GM19035 (cell line): ENCODE results near the gene MBNL2.
A peak's percentile ranks its signal among the peaks of the same experiment; 100 is the strongest.
"Not testable (repeated sequence)": the region's sequence is repeated elsewhere in the genome, so short reads cannot be mapped to it uniquely, and the experiment has no call there.

Experiments
- ATAC-seq: cut with Tn5 transposase; IDR thresholded peaks from one replicate; pipeline ENCODE4 v1.9.1; 2021; ENCODE audit not compliant: unreplicated experiment

The MBNL2 gene

DNA sequence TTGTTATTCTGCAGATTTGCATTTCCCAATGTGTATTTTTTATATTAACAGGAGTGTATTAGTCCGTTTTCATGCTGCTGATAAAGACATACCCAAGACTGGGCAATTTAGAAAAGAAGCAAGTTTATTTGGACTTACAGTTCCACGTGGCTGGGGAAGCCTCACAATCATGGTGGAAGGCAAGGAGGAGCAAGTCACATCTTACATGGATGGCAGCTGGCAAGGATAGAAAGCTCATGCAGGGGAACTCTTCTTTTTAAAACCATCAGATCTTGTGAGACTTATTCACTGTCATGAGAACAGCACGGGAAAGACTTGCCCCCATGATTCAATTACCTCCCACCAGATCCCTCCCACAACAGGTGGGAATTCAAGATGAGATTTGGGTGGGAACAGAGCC lies 14.9 kb upstream of the MBNL2 start:
- not testable (repeated sequence) for ATAC-seq

DNA sequence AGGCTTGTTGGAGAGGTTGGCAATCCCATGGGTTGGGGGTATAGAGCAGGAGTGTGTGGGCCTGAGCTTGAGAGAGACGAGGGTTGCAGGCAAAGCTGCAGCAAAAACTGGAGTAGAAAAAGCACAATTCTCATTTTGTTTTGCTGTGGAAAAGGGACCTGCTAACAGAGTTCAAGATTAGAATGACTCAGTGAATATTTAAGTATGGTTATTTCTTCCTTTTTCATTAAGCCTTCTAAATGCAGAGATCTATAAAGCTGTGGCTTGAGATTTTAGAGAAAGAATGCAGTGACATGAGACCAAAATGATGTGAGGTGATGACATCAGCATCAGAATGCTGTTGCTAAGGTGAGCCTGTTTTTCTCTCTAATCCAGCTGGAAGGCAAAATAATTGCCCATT lies 10.8 kb upstream of the MBNL2 start:
- no peak for ATAC-seq

DNA sequence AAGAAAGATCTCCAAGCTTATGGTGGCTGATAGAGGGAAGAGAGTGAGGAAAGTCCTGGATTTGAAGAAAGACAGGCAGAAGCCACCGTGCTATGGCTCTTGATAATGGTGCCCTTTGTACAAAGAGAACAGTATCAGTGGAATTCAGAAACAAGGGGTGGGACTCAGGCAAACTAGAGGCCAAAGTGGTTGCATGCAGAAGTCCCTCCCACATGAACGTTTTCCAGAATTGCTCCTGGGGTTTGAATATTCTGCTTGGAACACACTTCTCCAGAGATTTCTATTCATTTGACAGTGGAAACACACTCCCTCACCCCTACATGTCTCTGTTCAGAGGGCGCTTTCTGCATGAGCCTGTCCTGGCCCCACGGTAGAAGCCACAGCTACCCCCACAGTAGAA lies 10.1 kb upstream of the MBNL2 start:
- no peak for ATAC-seq

DNA sequence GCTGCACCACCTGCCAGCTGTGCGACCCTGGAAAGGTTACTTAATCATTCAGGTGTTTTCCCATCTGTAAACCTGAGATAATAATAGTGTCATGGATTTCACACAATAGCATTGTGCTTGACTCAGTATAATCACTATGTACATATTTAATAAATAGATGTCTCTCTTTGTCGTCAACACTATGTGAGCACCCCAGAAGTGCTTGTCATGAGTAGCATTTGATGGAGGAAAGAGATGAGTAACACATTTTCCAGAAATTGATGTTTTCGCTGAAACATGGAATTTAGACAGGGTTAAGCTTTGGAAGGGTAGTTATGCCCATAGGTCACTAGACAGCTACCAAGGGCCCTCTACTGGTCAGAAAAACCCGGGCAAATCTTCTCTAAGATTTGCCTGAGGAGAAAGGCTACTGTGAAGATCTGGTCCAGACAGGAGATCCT lies 9.5 kb upstream of the MBNL2 start:
- ATAC-seq: no peak

DNA sequence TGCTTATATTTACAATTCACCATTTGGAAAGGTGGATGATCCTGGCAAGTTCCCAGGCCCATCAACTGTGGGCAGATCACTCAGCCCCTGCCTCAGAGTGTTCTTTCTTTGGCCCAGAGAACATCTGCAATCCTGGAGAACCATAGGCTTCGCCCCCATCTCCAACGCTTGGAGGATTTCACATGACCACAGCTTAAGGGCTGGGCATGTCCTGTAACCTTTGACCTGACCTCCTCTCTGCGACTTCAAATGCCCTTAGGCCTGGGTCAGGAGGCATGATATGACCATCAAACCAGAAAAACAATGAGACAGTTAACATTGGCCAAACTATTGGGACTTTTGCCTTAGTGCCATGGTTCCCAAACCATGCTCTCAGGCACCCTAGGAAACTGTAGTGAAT lies 7.2 kb upstream of the MBNL2 start:
- no peak for ATAC-seq

DNA sequence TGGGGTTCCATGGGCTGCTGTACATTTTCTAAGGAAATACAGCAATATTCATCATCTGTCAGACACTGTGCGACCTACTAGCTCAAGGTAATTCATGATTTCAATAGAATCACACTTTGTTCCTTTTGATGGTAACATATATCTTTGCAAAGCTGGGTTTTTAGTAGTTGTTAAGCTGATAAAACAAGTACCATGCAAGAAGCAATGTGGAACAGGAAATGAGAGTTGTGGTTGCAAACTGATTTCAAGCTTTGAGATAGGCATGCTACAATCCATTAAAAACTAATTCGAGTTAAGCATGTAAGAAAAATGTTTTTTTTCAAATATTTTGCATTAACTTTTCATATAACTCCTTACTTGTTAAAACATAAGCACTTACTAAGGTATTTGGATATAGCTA lies 6.8 kb upstream of the MBNL2 start:
- ATAC-seq: peak; percentile 59

DNA sequence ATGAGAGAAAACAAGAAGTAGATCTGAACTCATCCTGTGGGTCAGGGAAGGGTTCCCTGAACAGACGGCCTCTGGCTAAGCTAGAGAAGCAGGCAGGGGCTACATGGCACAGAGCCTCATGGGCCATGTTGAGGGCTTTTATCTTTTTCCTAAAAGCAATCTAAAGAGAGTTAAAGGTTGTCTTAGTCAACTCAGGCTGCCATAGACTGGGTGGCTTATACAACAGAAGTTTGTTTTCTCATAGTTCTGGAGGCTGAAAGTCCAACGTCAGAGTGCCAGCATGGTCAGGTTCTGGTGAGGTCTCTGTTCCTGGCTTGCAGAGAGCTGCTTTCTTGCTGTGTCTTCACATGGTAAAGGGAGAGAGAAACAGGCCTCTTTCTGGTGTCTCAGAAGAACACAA lies 2.9 kb upstream of the MBNL2 start:
- no peak for ATAC-seq

DNA sequence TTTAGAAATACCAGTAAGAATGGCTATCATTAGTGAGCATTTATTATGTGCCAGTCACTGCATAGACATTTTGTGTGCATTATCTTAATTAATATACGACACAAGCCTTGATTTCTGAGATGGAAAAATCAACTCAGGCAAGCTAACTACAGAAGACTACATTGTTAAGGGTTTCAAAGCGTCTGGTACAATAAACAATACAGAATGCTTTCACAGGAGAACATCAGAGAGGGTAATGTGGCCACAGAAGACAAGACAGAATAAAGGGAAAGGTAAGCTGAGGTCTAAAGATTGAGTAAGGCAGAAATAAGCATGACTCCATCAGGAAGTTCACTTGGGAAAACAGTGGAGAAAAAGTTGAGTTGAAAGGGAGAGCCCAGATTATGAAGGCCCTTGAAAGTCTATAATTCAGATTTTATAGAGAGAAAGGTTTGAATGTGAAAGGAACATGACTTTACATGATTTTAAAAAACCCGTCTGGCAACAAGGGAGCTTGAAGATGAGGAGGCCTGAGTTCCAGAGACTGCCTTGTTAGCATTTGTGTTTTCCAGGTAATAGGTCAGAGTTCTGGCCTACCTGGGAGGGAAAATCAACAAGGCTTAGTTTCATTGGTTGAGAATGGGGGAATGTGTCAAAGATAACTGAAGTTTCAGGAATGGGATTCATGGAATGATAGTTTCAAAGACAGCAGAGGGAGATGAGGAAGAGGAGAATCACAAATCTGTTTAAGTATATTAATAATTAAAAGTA lies 1.8 kb upstream of the MBNL2 start:
- no peak for ATAC-seq

DNA sequence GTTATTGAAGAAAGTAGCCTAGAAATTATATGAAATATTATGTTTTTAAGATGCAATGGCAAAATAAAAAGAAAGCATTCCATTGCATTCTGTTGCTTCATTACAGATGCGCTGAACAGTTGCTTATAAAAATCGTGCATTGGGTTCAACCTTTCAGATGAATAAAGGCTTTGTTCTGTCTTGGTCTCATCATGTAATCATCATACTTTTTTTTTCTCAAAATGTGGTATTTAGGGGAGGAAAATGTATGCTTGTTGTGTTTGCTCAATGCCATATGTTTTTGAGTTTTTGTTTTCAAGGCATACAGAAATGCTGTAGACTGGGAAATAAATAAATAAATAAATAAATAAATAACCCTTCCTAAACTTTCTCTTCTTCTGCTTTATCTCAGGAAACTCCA lies 1.1 kb upstream of the MBNL2 start:
- no peak for ATAC-seq

DNA sequence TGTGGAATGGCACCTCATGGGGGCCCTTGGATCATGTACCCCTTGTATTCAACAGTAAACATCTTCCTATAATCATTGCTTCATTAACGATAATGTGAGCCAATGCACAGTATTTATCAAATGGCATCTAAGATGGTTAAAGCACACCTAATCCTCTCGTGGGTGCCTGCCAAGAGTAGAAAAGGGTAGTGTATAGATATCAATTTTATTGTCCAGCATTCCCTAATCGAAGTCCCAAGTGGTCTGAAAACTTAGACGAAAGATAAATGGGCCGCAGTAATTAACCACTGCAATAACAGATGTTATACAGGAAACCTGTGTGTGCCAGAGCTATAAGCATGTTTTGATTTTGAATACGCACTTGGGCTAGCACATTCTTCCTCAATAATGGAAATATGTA lies 667 bp upstream of the MBNL2 start:
- ATAC-seq: no peak

DNA sequence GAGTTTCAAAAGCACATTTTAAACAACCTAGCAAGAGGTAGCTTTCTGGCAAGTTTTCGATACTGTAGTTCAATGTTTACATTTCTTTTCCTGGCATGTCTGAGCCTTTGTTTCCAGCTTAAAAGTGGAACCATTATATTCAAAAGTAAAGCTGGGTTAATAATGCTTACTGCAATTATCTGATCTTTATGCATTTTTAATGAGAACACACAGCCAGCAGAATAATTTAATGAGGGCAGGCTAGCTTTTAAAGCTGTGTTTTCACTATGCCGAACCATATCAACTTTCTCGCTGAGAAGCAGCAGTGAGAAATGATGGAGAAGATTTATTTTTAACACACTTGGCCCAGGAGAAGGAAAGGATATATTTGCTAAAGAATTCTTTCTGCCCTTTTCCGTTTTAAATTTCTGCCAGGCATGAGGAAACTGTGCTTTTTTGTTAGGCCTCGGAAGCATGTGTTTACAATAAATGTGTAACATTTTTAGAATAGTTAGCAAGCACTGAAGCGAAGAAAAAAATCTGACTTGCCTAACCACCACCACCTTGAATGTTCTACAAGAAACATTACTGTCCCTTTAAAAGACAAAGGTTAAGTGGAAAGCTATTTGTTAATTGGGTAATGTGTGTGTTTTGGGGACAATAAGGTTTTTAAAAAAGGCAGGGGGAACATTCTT lies 1.0 kb downstream of the MBNL2 start:
- ATAC-seq: peak; percentile 7

DNA sequence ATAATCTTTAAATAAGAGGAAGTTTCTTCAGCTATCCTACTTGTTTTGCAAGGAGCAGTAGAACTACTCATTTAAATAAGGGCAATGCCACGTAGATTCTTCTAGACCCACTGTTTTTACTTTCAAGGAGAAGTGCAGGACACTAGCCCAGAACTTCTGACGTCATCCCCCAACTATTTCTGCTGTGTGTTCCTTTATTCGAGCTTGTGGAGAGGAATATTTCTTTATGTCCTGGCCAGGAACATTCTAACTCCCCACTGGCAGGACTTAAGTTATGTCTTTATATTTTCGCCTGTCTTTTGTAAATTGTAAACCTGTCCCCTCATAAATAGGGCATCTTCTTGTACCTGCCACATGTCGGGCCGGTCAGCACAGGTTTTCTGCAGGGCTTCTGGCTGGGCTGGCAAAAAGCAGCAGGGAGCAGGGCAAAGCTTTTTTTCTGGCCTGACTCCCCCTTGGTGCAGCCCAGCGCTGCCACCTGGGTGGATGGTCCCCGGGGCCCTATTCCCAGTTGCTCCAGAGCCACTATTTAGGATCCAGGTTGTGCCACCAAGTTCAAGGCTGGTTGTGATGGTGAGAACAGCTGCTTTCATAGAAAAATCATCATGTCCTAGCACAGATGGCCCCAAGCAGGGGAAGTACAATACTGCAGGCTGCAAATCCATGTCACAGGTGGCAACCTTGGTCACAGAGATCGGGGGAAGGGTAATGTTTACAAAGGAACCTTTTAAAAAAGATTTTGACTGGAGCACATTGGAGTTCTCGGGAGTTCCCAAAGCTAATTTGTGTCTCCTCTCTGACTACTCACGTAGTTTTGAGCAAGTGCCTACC lies 1.8 kb downstream of the MBNL2 start:
- ATAC-seq: peak; percentile 20

DNA sequence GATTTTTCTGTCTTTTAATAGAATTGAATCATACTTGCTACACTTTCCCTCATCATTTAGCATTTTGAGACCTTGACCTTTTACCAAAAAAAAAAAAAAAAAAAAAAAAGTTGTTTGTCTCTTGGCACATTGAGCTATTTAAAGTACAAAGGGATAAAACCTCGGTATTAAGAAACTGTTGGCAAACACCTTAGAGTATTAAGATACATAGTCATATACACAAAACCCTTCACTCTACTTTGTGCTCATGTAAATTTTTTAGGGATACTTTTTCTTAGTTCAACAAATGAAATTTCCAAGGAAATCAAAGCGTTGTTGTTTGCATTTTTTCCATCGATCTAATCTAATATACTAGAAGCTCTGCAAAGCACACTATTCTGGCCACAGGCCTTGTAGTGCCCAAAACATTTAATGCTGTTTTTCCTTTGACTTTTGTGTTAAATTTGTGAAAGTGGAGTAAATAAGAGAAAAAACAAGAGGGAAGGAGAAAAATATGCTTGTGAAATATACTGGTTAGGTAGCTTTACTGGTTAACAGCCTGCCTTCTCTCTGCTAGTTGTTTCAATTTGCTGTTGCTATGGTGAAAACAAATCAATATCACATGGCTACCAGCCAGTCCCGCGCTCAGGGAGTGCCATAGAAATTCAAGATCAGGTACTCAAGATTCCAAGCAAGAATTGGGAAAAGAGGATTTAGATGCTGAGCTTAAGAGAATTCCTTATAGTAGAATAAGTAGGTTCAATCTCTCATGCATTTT lies 2.6 kb downstream of the MBNL2 start:
- ATAC-seq: no peak

DNA sequence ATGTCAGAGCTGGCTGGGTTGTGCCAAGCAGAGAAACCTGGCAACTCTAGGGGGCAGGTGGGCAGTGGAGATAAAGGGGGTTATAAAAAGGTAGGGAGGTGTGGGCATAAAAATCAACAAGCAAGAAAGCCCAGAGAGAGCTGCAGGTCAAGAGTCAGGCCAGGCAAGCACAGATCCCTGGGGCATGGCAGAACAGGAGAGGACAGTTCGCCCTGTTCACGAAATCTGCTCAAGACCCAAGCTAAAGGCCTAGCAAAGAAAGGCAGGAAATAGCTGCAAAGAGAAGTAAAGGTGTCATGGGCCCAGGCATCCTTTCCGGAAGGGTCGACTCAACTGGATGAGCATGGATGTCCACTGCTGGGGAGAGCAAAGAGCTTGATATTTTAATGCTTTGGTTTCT lies 3.4 kb downstream of the MBNL2 start:
- no peak for ATAC-seq

DNA sequence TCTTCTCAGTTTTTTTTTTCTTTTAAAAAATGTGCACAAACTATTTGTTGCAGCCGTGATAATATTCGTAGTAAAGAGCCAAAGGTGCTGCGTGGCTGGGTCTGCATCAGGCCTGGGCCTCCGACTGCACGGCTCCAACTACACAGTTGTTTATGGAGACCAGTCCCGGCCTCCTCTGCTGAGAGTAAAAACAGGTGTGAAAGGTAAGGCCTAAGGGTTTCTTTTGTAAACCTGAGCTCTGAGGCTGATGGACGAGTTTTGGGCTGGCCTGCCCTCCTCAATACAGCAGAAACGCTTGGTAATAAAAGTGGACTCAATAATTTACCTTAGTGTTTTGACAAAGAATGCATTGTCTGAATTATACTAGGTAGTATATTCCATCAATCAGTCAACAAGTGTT lies 3.9 kb downstream of the MBNL2 start:
- no peak for ATAC-seq

DNA sequence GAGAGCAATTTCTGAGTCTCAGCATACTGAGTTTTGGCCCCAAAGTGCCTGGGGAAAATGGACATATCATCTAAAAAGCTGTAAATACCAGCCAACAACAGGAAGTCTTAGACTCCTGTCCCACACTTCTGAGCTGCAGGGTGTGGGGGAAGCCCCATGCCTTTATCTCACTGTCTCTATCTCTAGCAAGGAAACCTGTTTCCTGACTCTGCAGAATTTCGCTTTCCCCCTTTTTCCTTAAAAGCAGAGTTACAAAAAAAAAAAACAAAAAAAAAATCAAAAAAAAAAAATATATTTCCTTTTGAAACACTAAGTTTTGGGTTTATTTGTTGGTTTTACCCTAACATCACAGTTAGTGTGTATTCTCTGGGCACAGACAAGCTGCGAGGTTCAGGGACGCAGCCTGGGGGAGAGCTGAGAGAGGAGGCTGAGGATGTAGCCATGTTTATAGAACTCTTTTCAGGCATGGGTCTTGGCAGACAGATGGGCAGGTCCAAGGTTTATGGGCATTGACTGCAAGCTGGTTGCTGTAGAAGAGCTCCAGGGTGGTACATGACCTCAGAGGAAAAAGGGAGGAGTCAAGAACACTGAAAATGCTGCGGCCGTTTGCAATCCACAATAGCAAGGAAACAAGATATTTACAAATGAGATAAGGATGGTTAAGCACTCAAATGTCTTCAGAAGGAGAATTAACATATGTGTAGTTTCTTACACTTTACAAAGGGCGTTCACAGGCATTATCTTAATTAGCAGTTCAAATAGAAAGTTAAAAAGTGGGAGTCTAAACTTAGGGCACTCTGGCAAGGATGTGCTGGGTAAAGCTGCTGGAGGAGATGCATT lies 4.9 kb downstream of the MBNL2 start:
- peak; percentile 42 for ATAC-seq

DNA sequence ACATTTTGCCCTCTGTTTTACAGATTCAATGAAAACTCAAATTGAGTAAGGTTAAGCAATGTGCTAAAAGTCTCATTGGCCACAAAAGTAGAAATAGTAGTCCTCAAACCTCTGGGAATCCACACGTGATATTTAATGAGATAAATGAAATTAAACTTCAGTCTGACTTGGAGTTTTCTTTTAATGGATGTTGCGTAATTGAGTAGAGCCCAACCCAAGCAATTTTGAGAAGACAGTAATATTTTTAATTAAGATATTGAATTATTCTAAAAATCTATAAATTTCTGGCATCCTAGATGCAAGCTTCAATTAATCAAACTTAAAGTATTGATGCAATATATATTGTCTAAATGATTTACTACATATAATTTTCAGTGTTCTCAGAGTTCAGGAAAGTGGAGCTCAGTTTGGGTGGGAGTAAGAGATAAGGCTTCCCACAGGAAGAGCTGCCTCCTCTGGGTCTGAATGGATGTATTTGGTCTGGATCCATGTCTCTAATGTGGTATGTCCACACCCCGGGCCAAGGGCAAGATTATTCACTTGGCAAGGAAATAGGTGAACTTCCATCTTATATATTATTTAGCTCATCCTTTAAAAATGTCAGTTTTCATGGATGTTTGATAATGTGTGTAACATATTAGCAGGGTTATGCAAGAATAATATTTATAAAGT lies 6.9 kb downstream of the MBNL2 start:
- no peak for ATAC-seq

DNA sequence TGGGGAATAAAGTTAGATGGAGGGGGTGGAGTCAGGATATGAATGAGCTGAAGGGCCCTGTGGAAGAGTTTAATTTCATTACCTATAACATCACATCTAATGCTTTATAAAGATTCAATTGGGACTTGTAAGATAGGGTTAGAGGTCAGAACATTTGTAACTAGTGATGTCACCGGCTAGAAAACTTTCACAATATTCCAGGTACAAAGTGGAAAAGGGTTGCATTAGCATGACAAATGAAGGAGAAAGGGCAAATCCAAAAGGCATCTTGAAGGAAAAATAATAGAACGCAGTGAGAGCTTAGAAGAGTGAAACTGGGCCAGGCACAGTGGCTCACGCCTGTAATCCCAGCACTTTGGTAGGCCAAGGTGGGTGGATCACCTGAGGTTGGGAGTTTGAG lies 7.6 kb downstream of the MBNL2 start:
- ATAC-seq: no peak

DNA sequence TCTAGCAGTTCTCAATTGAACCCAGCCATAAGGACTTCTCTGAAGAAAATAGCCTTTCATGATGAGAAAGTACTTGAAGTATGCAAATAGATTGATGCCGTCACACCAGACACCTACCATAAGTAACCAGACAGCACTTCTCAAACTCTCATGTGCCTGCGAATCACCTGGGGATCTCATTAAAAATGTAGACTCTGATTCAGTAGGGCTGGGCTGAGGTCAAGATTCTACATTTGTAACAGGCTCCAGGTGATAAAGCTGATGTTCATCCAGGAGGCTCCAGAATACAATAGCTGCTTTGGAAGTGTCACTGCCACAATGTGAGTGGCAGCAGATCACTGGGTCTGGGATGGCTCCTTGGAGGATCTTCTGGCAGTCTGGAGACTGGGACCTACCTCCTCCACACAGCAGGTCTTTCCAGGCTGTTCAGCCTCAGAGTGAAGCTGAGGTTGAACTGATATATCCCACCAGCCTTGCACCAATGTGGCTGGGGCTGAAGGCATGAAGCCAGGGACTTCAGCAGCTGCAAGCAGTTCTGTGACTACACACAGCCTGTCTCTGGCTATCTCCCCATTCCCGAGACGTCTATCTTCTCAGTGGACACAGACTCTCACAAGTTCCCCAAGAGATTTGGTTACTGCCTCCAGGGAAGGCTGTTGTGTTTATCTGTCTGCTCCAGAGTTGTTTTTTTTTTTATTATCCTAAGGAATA lies 9.1 kb downstream of the MBNL2 start:
- ATAC-seq: no peak
